K562 (cell line): ENCODE measurements around the gene FCHO2. TPM values are rescaled to one million over a fixed set of nuclear protein-coding genes. Genes with fewer than 3 reads are reported as not detected.

Source experiments
- BRF1 ChIP-seq: IDR thresholded peaks from 3 replicates; pipeline ENCODE4 v1.6.1; 2011; ENCODE audit warnings: borderline replicate concordance, mild to moderate bottlenecking; ENCODE audit not compliant: insufficient read length; ENCODE audit errors: extremely low read depth
- CHD2 ChIP-seq: IDR thresholded peaks from 2 replicates; pipeline ENCODE4 v1.6.1; 2011; ENCODE audit warnings: low read depth, low read length
- COPS2 ChIP-seq: fragments of 450-650 bp; conservative IDR thresholded peaks from 2 replicates; pipeline ENCODE4 v1.6.1; 2016; ENCODE audit warnings: mild to moderate bottlenecking, moderate library complexity
- ETV5 ChIP-seq: sonication (generic); formaldehyde crosslinking; IDR thresholded peaks from 2 replicates; pipeline ENCODE4 v1.4.0; 2020; ENCODE audit warnings: low read depth, mild to moderate bottlenecking, missing genetic modification reagents
- FOXP1 ChIP-seq: sonication (generic); formaldehyde crosslinking; IDR thresholded peaks from 2 replicates; pipeline ENCODE4 v1.8.0; 2022; ENCODE audit warnings: mild to moderate bottlenecking, missing genetic modification reagents
- MED1 ChIP-seq: sonication (generic); formaldehyde crosslinking; IDR thresholded peaks from 2 replicates; pipeline ENCODE4 v1.8.1; 2023; ENCODE audit warnings: missing genetic modification reagents, borderline replicate concordance
- MTF1 ChIP-seq: fragments of 250-450 bp; sonication (Bioruptor Pico); IDR thresholded peaks from 2 replicates; pipeline ENCODE4 v1.9.0; 2021; ENCODE audit warnings: moderate library complexity, mild to moderate bottlenecking, inconsistent platforms, borderline replicate concordance
- MYC ChIP-seq, 2 experiments: fragments of 250-450 bp in 1 of 2; sonication (Bioruptor Pico) in 1 of 2; IDR thresholded peaks; 2 replicates each; pipeline versions ENCODE4 v1.5.1 to v1.6.1; 2012 to 2021; ENCODE audit warnings: low read depth in 2 of 2, borderline replicate concordance in 1 of 2, improper control_type of control experiment in 1 of 2, low read length in 1 of 2, mild to moderate bottlenecking in 1 of 2, moderate library complexity in 1 of 2
- PYGO2 ChIP-seq: fragments of 450-650 bp; IDR thresholded peaks from 2 replicates; pipeline ENCODE4 v1.6.1; 2016; ENCODE audit warnings: mild to moderate bottlenecking, missing genetic modification characterization, moderate library complexity, missing compliant biosample characterization
- RAD51 ChIP-seq: fragments of 450-650 bp; IDR thresholded peaks from 2 replicates; pipeline ENCODE4 v1.7.1; 2016; ENCODE audit warnings: low read depth, mild to moderate bottlenecking, borderline replicate concordance
- ZKSCAN1 ChIP-seq: fragments of 150-350 bp; IDR thresholded peaks from 2 replicates; pipeline ENCODE4 v1.6.1; 2016; ENCODE audit warnings: low read depth, low read length
- ZNF518B ChIP-seq: fragments of 250-450 bp; sonication (Bioruptor Pico); IDR thresholded peaks from 2 replicates; pipeline ENCODE4 v1.5.0; 2021; ENCODE audit warnings: mild to moderate bottlenecking, moderate library complexity
- ZNF76 ChIP-seq: fragments of 250-450 bp; sonication (Bioruptor Pico); IDR thresholded peaks from 2 replicates; pipeline ENCODE4 v1.4.0; 2020; ENCODE audit warnings: mild to moderate bottlenecking, moderate library complexity, borderline replicate concordance
- polyA plus RNA-seq, 8 experiments: library from polyadenylated mRNA; depleted of rRNA in 4 of 8; stranded (reverse) in 5 of 8; unstranded in 3 of 8; fragments of >200 nt; fragmentation: Nextera tagmentation in 2 of 8; fragmentation: Illumina TruSeq in 1 of 8; extraction: Ambion mirVana in 2 of 8; extraction: Trizol in 1 of 8; gene quantifications; 2 replicates each; pipeline versions ENCODE4 v1.2.1 to v1.2.3, GENCODE V29; 2011 to 2014; ENCODE audit warnings: inconsistent platforms in 1 of 8, missing spikeins in 1 of 8
- total RNA-seq, 7 experiments: library from RNA; depleted of rRNA in 6 of 7; stranded (reverse); fragments of >200 nt in 6 of 7; fragmentation: Illumina TruSeq in 2 of 7; extraction: Trizol in 2 of 7; gene quantifications; 2 replicates each; pipeline versions ENCODE4 v1.2.1 to v1.2.3, GENCODE V29; 2011 to 2021; ENCODE audit warnings: low replicate concordance in 1 of 7
- TF ChIP-seq, protein P1 (sequence below): fragments of 450-650 bp; formaldehyde crosslinking; IDR thresholded peaks from 2 replicates; pipeline ENCODE4 v1.4.0; 2022; ENCODE audit warnings: missing genetic modification characterization
- TF ChIP-seq, protein P2 (sequence below): fragments of 450-650 bp; IDR thresholded peaks from 2 replicates; pipeline ENCODE4 v1.6.1; 2016; ENCODE audit warnings: borderline replicate concordance
- TF ChIP-seq, protein P3 (sequence below): sonication (generic); formaldehyde crosslinking; IDR thresholded peaks from 2 replicates; pipeline ENCODE4 v1.8.0; 2022; ENCODE audit warnings: mild to moderate bottlenecking, missing genetic modification reagents

Gene FCHO2
- total and polyA plus RNA-seq, 9 of the 15 experiments (the other 6 are each of a cell fraction or from before 2014, with no cell fraction given), result 4.4 to 13.4 (median 8.3) TPM

DNA sequence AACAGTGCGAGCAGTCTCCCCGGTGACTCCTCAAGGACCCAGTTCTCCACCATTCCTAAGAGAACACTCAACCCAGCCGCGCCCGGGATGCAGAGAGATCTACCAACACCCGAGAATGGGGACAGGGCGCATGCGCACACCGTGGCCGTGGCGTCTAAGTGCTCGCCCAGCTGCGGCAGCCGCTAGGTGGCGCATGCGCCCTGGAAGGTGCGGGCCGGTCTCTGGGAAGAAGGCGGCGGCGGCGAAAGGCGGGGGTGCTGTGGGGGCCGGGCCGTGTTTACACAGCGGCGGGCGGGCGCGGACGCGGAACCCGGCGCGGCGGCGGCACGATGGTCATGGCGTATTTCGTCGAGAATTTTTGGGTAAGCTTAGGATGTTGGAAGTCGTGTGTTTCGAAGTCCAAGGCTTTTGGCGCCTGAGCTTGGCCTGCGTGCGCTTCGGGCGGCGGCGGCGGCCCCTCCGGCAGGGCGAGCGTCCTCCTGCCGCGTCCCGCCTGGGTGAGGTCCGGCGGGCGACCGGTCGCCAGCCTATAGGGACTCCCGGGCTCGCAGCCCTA lies at the start of gene FCHO2 (continued):
- TF ChIP-seq, protein P1, sequence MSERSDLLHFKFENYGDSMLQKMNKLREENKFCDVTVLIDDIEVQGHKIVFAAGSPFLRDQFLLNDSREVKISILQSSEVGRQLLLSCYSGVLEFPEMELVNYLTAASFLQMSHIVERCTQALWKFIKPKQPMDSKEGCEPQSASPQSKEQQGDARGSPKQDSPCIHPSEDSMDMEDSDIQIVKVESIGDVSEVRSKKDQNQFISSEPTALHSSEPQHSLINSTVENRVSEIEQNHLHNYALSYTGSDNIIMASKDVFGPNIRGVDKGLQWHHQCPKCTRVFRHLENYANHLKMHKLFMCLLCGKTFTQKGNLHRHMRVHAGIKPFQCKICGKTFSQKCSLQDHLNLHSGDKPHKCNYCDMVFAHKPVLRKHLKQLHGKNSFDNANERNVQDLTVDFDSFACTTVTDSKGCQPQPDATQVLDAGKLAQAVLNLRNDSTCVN, result no peak
- peak; percentile 46; the same call in 1 of the 2 replicates for TF ChIP-seq ETV5 (CRISPR knock-in tag)
- no peak for TF ChIP-seq RAD51
- no peak for TF ChIP-seq MED1 (CRISPR knock-in tag)
- no peak for TF ChIP-seq COPS2
- TF ChIP-seq, protein P2, sequence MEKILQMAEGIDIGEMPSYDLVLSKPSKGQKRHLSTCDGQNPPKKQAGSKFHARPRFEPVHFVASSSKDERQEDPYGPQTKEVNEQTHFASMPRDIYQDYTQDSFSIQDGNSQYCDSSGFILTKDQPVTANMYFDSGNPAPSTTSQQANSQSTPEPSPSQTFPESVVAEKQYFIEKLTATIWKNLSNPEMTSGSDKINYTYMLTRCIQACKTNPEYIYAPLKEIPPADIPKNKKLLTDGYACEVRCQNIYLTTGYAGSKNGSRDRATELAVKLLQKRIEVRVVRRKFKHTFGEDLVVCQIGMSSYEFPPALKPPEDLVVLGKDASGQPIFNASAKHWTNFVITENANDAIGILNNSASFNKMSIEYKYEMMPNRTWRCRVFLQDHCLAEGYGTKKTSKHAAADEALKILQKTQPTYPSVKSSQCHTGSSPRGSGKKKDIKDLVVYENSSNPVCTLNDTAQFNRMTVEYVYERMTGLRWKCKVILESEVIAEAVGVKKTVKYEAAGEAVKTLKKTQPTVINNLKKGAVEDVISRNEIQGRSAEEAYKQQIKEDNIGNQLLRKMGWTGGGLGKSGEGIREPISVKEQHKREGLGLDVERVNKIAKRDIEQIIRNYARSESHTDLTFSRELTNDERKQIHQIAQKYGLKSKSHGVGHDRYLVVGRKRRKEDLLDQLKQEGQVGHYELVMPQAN, result no peak
- TF ChIP-seq ZNF76 (CRISPR knock-in tag), result no peak
- TF ChIP-seq MYC (IDR thresholded peaks at IDR 0.05; ENCODE audit: low read depth, low read length), result peak; percentile 66
- TF ChIP-seq MYC (CRISPR knock-in tag; IDR thresholded peaks at IDR 0.05; ENCODE audit: borderline replicate concordance, low read depth), result no peak
- TF ChIP-seq ZKSCAN1, result 0 out of 2 replicates have a peak, but pooled peaks have one; percentile 43
- no peak for TF ChIP-seq MTF1 (CRISPR knock-in tag)
- TF ChIP-seq ZNF518B (CRISPR knock-in tag), result no peak
- no peak for TF ChIP-seq BRF1
- no peak for TF ChIP-seq PYGO2 (tag)
- TF ChIP-seq FOXP1 (CRISPR knock-in tag), result no peak
- no peak for TF ChIP-seq CHD2
- TF ChIP-seq, protein P3, sequence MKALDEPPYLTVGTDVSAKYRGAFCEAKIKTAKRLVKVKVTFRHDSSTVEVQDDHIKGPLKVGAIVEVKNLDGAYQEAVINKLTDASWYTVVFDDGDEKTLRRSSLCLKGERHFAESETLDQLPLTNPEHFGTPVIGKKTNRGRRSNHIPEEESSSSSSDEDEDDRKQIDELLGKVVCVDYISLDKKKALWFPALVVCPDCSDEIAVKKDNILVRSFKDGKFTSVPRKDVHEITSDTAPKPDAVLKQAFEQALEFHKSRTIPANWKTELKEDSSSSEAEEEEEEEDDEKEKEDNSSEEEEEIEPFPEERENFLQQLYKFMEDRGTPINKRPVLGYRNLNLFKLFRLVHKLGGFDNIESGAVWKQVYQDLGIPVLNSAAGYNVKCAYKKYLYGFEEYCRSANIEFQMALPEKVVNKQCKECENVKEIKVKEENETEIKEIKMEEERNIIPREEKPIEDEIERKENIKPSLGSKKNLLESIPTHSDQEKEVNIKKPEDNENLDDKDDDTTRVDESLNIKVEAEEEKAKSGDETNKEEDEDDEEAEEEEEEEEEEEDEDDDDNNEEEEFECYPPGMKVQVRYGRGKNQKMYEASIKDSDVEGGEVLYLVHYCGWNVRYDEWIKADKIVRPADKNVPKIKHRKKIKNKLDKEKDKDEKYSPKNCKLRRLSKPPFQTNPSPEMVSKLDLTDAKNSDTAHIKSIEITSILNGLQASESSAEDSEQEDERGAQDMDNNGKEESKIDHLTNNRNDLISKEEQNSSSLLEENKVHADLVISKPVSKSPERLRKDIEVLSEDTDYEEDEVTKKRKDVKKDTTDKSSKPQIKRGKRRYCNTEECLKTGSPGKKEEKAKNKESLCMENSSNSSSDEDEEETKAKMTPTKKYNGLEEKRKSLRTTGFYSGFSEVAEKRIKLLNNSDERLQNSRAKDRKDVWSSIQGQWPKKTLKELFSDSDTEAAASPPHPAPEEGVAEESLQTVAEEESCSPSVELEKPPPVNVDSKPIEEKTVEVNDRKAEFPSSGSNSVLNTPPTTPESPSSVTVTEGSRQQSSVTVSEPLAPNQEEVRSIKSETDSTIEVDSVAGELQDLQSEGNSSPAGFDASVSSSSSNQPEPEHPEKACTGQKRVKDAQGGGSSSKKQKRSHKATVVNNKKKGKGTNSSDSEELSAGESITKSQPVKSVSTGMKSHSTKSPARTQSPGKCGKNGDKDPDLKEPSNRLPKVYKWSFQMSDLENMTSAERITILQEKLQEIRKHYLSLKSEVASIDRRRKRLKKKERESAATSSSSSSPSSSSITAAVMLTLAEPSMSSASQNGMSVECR (CRISPR knock-in tag), result no peak
